Ectodermal cell (in vitro differentiated cells): Measurements from ENCODE around the gene ZFAND2B.

Experiments used
- H3K27ac ChIP-seq: 2 replicates; pipeline ENCODE4 v1.7.0; 2013; ENCODE audit warnings: mild to moderate bottlenecking, low read depth, low read length; ENCODE audit not compliant: insufficient read depth, poor library complexity, severe bottlenecking
- H3K27me3 ChIP-seq: 2 replicates; pipeline ENCODE4 v1.7.0; 2013; ENCODE audit warnings: mild to moderate bottlenecking, low read length; ENCODE audit not compliant: insufficient read depth, control insufficient read depth, poor library complexity, severe bottlenecking
- H3K36me3 ChIP-seq: one replicate; pipeline ENCODE4 v1.7.0; 2013; ENCODE audit warnings: low read length; ENCODE audit not compliant: control insufficient read depth, insufficient read depth
- H3K4me1 ChIP-seq: one replicate; pipeline ENCODE4 v1.7.0; 2013; ENCODE audit warnings: low read length; ENCODE audit not compliant: control insufficient read depth, insufficient read depth
- H3K4me3 ChIP-seq: 2 replicates; pipeline ENCODE4 v1.7.0; 2013; ENCODE audit warnings: low read depth, low read length, control low read depth; ENCODE audit not compliant: insufficient read depth
- H3K9me3 ChIP-seq: 2 replicates; pipeline ENCODE4 v1.7.0; 2013; ENCODE audit warnings: mild to moderate bottlenecking, low read length, moderate library complexity; ENCODE audit not compliant: control insufficient read depth
- WGBS, 2 experiments: methylation state at CpG; one replicate each; pipeline ENCODE4 v1.1.7; 2013; ENCODE audit warnings: missing lambda C conversion rate in 2 of 2; 5-methylcytosine and 5-hydroxymethylcytosine counted together

Gene ZFAND2B

GRCh38 chr2:219214141-219214540, 7.6 kb downstream of the ZFAND2B start:
- Histone ChIP-seq H3K4me3 (no peak overlapping the region), H3K27me3 (no peaks in the 10 kb centered on the region), H3K4me1 (no peaks in the 10 kb centered on the region), H3K36me3 (no peaks in the 10 kb centered on the region), H3K9me3 (no peaks in the 10 kb centered on the region), H3K27ac (no peak overlapping the region)
- WGBS, 2 experiments: 96 to 97% methylated on average over 15 of the region's 15 CpGs

DNA sequence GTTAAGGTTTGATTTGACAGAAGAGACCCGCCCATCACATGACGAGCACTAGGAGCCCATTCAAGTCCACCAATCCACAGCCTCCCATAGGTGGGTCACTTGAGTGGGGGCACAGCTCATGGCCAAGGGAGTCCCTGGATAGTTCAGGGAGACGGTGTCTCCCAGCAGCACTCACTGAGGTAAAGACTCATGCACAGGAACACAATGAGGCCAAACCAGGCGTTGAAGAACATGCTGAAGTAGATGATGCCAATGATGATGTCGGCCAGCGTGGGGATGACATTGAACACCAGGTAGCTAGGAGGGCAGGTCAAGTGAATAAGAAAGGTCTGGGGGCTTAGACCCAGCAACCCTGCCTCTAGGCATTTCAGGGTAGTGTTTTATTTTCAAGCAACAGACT, 8.2 kb downstream of the ZFAND2B start:
- no peaks in the 10 kb centered on the region for H3K4me1 ChIP-seq
- H3K4me3 ChIP-seq: no peak overlapping the region
- no peaks in the 10 kb centered on the region for H3K27me3 ChIP-seq
- no peak overlapping the region for H3K27ac ChIP-seq
- 95 to 97% methylated on average over 6 of the region's 6 CpGs for WGBS, 2 experiments
- H3K9me3 ChIP-seq: no peaks in the 10 kb centered on the region
- H3K36me3 ChIP-seq: peaks cover 2% of the 10 kb centered on the region

GRCh38 chr2:219215871-219216534, 9.4 kb downstream of the ZFAND2B start:
- Histone ChIP-seq H3K27ac (no peak overlapping the region), H3K27me3 (no peaks in the 10 kb centered on the region), H3K36me3 (peaks cover 8% of the 10 kb centered on the region), H3K4me1 (no peaks in the 10 kb centered on the region), H3K9me3 (no peaks in the 10 kb centered on the region), H3K4me3 (no peak overlapping the region)
- WGBS, 2 experiments: 95% methylated on average over 27 of the region's 27 CpGs

- Histone ChIP-seq H3K4me3 (no peak overlapping the region), H3K27ac (no peak overlapping the region), H3K27me3 (no peaks in the 10 kb centered on the region), H3K4me1 (no peaks in the 10 kb centered on the region), H3K9me3 (no peaks in the 10 kb centered on the region), H3K36me3 (peaks cover 12% of the 10 kb centered on the region)
- WGBS, 2 experiments: 92 to 93% methylated on average over 6 of the region's 6 CpGs
Measured at GRCh38 chr2:219216535-219216915, 9.9 kb downstream of the ZFAND2B start.

DNA sequence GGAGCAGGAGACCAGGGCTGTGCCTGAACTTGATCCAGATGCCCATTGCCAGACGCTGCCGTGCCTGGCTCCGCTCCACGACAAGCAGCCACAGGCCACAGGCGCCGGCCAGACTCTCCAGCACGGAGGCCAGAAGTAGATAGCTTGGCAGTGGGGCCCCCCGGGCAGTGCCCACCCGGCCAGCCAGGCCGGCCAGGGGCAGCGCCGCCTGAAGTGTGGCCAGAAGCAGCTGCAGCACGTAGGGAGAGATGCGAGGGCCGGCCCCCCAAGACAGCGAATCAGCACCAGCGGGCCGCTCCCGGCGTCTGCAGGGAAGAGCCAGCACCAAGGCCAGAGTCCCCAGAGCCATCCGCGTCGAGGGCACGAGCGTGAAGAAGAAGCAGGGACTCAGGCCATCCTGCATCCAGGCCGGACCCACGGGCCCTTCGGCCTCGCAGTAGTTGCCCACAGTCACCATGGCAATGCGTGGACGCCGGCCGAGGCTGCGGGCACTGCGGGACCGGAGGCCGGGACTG, 11.7 kb downstream of the ZFAND2B start:
- H3K36me3 ChIP-seq: peaks cover 19% of the 10 kb centered on the region
- H3K27ac ChIP-seq: peak overlapping the region; percentile 9
- WGBS, 2 experiments: 3% methylated on average over 37 of the region's 37 CpGs
- no peaks in the 10 kb centered on the region for H3K9me3 ChIP-seq
- H3K4me3 ChIP-seq: peak overlapping the region; percentile 42
- H3K4me1 ChIP-seq: no peaks in the 10 kb centered on the region
- no peaks in the 10 kb centered on the region for H3K27me3 ChIP-seq

GRCh38 chr2:219218732-219219701, 12.4 kb downstream of the ZFAND2B start, which contains the start of gene ABCB6:
Gene ABCB6, minus strand, starts transcription at chr2:219218958. Its CDS starts 285 bp downstream, at chr2:219218673.
- WGBS, 2 experiments: 23 to 24% methylated on average over 71 of the region's 71 CpGs
- no peaks in the 10 kb centered on the region for H3K9me3 ChIP-seq
- H3K36me3 ChIP-seq: peaks cover 24% of the 10 kb centered on the region
- peak within 1 kb of the TSS; percentile 42 for H3K4me3 ChIP-seq
- no peaks in the 10 kb centered on the region for H3K27me3 ChIP-seq
- H3K4me1 ChIP-seq: no peaks in the 10 kb centered on the region
- H3K27ac ChIP-seq: peak within 1 kb of the TSS; percentile 9

GRCh38 chr2:219219784-219220532, 13.4 kb downstream of the ZFAND2B start:
- Histone ChIP-seq H3K4me1 (no peaks in the 10 kb centered on the region), H3K27ac (no peak overlapping the region), H3K9me3 (no peaks in the 10 kb centered on the region), H3K4me3 (no peak overlapping the region), H3K27me3 (no peaks in the 10 kb centered on the region), H3K36me3 (peaks cover 33% of the 10 kb centered on the region)
- 96 to 97% methylated on average over 18 of the region's 18 CpGs for WGBS, 2 experiments

DNA sequence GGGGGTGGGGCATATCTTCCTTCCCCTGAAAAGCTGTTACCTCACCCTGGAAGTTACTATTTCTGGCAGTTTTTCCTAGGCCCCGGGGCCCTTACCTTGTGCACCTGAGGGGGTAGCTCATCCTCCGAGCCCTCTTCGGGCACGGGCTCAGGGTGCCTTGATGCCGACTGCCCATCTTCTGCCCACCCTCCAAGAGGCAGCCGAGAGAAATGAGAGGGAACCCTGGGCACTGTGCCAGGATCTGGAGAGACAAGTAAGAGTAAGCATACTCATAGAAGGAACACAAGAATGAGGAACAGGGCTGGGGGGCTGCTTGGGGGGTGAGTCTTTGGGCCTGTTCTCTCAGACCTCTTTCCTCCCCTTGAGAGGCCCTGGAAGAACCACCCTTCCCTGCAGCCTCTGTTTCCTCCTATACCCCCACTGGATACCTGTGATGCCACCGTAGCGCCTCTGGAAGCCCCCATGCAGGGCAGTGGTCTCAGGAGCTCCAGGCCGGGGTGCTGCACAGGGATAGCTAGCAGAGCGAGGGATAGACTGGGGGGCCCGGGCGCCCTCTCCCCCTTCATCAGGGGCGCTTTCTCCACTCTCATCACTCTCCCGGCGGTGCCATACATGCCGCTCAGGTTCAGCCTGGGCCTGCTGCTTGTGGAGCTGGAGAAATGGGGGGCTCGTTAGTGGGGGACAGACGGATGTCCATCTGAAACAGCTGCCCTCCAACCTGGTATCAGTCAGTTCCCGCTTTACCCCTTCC, 14.2 kb downstream of the ZFAND2B start:
- H3K9me3 ChIP-seq: no peaks in the 10 kb centered on the region
- no peaks in the 10 kb centered on the region for H3K4me1 ChIP-seq
- H3K36me3 ChIP-seq: peaks cover 36% of the 10 kb centered on the region
- H3K27me3 ChIP-seq: no peaks in the 10 kb centered on the region
- 97% methylated on average over 18 to 19 of the region's 19 CpGs for WGBS, 2 experiments
- no peak overlapping the region for H3K4me3 ChIP-seq
- no peak overlapping the region for H3K27ac ChIP-seq

DNA sequence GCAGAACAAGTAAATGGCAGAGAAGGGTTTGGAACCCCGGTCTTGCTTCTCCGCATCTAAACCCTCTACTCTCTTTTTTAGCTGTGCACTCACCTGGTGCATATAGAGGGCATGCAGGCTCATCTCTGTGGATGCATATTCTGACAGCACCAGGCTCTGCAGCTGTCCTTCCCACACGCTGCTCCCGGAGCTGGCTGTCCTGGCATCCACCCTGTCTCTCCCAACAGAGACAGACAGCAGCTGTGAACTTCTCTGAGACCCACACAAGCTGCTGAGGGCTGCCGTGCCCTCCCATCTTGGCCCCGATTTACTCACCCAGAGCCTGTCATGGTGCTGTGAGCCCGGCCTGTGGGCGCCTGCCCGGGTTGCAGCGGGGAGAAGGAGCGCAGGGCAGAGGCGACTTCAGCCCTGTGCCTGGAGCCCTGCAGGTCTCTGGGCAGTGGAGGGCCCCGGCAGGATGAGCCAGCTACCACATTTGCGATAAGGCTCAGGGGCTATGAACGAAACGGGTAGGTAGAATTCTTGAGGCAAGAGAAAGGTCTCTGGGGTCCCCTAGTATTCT, 15.5 kb downstream of the ZFAND2B start:
- WGBS, 2 experiments: 94 to 96% methylated on average over 16 of the region's 16 CpGs
- no peaks in the 10 kb centered on the region for H3K9me3 ChIP-seq
- H3K36me3 ChIP-seq: peaks cover 36% of the 10 kb centered on the region
- no peak overlapping the region for H3K27ac ChIP-seq
- no peak overlapping the region for H3K4me3 ChIP-seq
- H3K27me3 ChIP-seq: no peaks in the 10 kb centered on the region
- H3K4me1 ChIP-seq: no peaks in the 10 kb centered on the region
